ENCODE data around the gene SP3. TPM values are rescaled to one million over a fixed set of nuclear protein-coding genes. Genes with fewer than 3 reads are reported as not detected.

The SP3 gene
- total RNA-seq, 2 experiments from 2014 or later: 115 to 150 TPM

- Histone ChIP-seq H3K9me3 (ENCODE audit: low read length) (no peaks in the 10 kb centered on the region), H3K9me2 (ENCODE audit: insufficient read depth, low read length) (no peaks in the 10 kb centered on the region), H3K27ac (ENCODE audit: low read depth, low read length, poor library complexity, severe bottlenecking) (no peak overlapping the region), H2AFZ (ENCODE audit: low read length) (no peak overlapping the region), H3K4me2 (ENCODE audit: low read length) (no peak overlapping the region), H3K36me3 (ENCODE audit: insufficient read depth, low read length) (peaks cover 80% of the 10 kb centered on the region), H3K79me2 (ENCODE audit: insufficient read depth, low read depth, low read length) (peaks cover 100% of the 10 kb centered on the region), H3K4me3 (ENCODE audit: low read depth, low read length, poor library complexity, severe bottlenecking) (no peak overlapping the region), H3K4me1 (ENCODE audit: insufficient read depth, low read length, poor library complexity, severe bottlenecking) (peaks cover 15% of the 10 kb centered on the region), H4K20me1 (ENCODE audit: insufficient read depth, low read length) (peaks cover 44% of the 10 kb centered on the region)
- intact Hi-C loops (cut with micrococcal nuclease; ENCODE audit: unreplicated experiment): no loop called here
- no peak for DNase-seq (ENCODE audit: low spot score)
- POLR2A ChIA-PET: no interaction called here
- BruUV-seq (replicated peaks): no TSS peak
- CTCF ChIA-PET (ENCODE audit: unreplicated experiment): no interaction called here
- TF ChIP-seq EZH2phosphoT487 (IDR thresholded peaks at IDR 0.05; ENCODE audit: borderline replicate concordance, low read depth, low read length) (no peak), CTCF (conservative IDR thresholded peaks at IDR 0.05; ENCODE audit: low read length) (no peak)
These were observed 42.4 kb downstream of the SP3 start for GRCh38 chr2:173922760-173923159.

- TF ChIP-seq CTCF (conservative IDR thresholded peaks at IDR 0.05; ENCODE audit: low read length): no peak
- no peak for TF ChIP-seq EZH2phosphoT487 (IDR thresholded peaks at IDR 0.05; ENCODE audit: borderline replicate concordance, low read depth, low read length)
- CTCF ChIA-PET (ENCODE audit: unreplicated experiment): no interaction called here
- Histone ChIP-seq H3K4me3 (ENCODE audit: low read depth, low read length, poor library complexity, severe bottlenecking) (no peak overlapping the region), H3K27ac (ENCODE audit: low read depth, low read length, poor library complexity, severe bottlenecking) (no peak overlapping the region), H3K79me2 (ENCODE audit: insufficient read depth, low read depth, low read length) (peaks cover 100% of the 10 kb centered on the region), H3K4me2 (ENCODE audit: low read length) (no peak overlapping the region), H2AFZ (ENCODE audit: low read length) (no peak overlapping the region), H3K36me3 (ENCODE audit: insufficient read depth, low read length) (peaks cover 80% of the 10 kb centered on the region), H3K4me1 (ENCODE audit: insufficient read depth, low read length, poor library complexity, severe bottlenecking) (peaks cover 15% of the 10 kb centered on the region), H4K20me1 (ENCODE audit: insufficient read depth, low read length) (peaks cover 44% of the 10 kb centered on the region), H3K9me3 (ENCODE audit: low read length) (no peaks in the 10 kb centered on the region), H3K9me2 (ENCODE audit: insufficient read depth, low read length) (no peaks in the 10 kb centered on the region)
- no TSS peak for BruUV-seq (replicated peaks)
- DNase-seq (ENCODE audit: low spot score): no peak
- intact Hi-C loops (cut with micrococcal nuclease; ENCODE audit: unreplicated experiment): no loop called here
- POLR2A ChIA-PET: no interaction called here
These were observed 43.1 kb downstream of the SP3 start for GRCh38 chr2:173922068-173922467.

- peaks cover 63% of the 10 kb centered on the region for H3K79me2 ChIP-seq (ENCODE audit: insufficient read depth, low read depth, low read length)
- no peaks in the 10 kb centered on the region for H3K4me1 ChIP-seq (ENCODE audit: insufficient read depth, low read length, poor library complexity, severe bottlenecking)
- BruUV-seq (replicated peaks): no TSS peak
- DNase-seq (ENCODE audit: low spot score): no peak
- H3K9me3 ChIP-seq (ENCODE audit: low read length): no peaks in the 10 kb centered on the region
- no peaks in the 10 kb centered on the region for H3K9me2 ChIP-seq (ENCODE audit: insufficient read depth, low read length)
- intact Hi-C loops (cut with micrococcal nuclease; ENCODE audit: unreplicated experiment): no loop called here
- TF ChIP-seq CTCF (conservative IDR thresholded peaks at IDR 0.05; ENCODE audit: low read length) (no peak), EZH2phosphoT487 (IDR thresholded peaks at IDR 0.05; ENCODE audit: borderline replicate concordance, low read depth, low read length) (no peak)
- no peak overlapping the region for H3K4me2 ChIP-seq (ENCODE audit: low read length)
- H4K20me1 ChIP-seq (ENCODE audit: insufficient read depth, low read length): peaks cover 14% of the 10 kb centered on the region
- H3K36me3 ChIP-seq (ENCODE audit: insufficient read depth, low read length): peaks cover 97% of the 10 kb centered on the region
- ChIA-PET CTCF (ENCODE audit: unreplicated experiment) (no interaction called here), POLR2A (interaction anchor here (0.6 kb wide), 1 partner anchor 13 kb away, joined by 7 read pairs; no protein-coding TSS in a partner anchor)
- H3K4me3 ChIP-seq (ENCODE audit: low read depth, low read length, poor library complexity, severe bottlenecking): no peak overlapping the region
- no peak overlapping the region for H2AFZ ChIP-seq (ENCODE audit: low read length)
- no peak overlapping the region for H3K27ac ChIP-seq (ENCODE audit: low read depth, low read length, poor library complexity, severe bottlenecking)
These were observed 50.9 kb downstream of the SP3 start for GRCh38 chr2:173914055-173914927.
